ENCODE data around the gene TMEM130.

The TMEM130 gene, protein sequence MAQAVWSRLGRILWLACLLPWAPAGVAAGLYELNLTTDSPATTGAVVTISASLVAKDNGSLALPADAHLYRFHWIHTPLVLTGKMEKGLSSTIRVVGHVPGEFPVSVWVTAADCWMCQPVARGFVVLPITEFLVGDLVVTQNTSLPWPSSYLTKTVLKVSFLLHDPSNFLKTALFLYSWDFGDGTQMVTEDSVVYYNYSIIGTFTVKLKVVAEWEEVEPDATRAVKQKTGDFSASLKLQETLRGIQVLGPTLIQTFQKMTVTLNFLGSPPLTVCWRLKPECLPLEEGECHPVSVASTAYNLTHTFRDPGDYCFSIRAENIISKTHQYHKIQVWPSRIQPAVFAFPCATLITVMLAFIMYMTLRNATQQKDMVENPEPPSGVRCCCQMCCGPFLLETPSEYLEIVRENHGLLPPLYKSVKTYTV

GRCh38 chr7:98869597-98870120 lies at the start of gene TMEM130:
TMEM130 (minus strand) TSS chr7:98870014; CDS start chr7:98869861, 153 bp downstream.
- no peak for DNase-seq

- no peak for DNase-seq
These were observed 47.5 kb upstream of the TMEM130 start for GRCh38 chr7:98917331-98917730.

- DNase-seq, result no peak
These were observed 43.8 kb upstream of the TMEM130 start for GRCh38 chr7:98913612-98914011.

DNA sequence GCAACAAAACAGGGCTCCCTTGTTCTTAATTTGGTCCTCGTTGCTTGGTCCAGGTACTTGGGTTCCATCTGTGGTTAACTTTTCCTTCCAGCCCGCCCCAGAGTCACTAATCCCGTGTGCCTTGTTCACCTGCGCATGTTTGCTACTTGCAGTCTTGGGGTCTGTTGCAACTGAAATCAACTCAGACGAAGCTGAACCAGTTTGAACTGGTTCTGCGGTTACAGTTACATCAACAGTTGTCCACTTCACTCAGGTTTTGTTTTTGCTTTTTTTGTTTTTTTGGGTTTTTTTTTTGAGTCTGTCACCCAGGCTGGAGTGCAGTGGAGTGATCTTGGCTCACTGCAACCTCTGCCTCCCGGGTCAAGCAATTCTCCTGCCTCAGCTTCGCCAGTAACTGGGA lies 43.2 kb upstream of the TMEM130 start:
- DNase-seq, result no peak

DNA sequence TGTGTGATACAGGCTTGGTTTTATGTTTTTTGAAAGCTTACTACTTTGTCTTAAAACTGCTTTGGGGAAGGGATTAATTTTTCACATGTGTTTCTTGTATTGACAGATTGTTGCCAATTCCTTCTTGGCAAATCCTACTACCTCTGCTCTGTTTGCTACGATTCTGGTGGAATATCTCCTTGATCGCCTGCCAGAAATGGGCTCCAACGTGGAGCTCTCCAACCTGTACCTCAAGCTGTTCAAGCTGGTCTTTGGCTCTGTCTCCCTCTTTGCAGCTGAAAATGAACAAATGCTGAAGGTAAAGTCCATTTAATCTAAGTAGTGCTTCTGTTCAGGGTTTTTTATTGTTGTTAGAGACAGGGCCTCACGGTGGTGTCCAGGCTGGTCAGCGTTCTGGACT lies 42.1 kb upstream of the TMEM130 start:
- DNase-seq, result no peak

- DNase-seq, result no peak
These were observed 40.6 kb upstream of the TMEM130 start for GRCh38 chr7:98910427-98910826.

GRCh38 chr7:98909487-98909886 lies 39.7 kb upstream of the TMEM130 start:
- no peak for DNase-seq

- DNase-seq, result no peak
These were observed 38.8 kb upstream of the TMEM130 start for GRCh38 chr7:98908585-98908984.

DNA sequence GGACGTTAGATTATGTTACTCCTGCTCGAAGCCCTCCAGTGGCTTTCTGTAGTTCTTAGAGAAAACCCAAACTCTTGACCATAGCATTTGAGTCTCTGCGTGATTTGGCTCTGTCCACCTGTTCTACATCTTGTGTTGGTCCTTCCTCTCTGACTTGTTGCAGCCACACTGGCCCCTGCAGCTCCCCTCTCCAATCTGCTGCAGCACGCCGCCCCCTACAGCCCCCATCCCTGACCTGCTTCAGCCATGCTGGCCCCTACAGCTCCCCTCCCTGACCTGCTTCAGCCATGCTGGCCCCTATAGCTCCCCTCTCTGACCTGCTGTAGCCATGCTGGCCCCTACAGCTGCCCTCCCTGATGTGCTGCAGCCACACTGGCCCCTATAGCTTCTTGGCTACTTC lies 37.8 kb upstream of the TMEM130 start:
- no peak for DNase-seq

GRCh38 chr7:98903246-98903645 lies 33.4 kb upstream of the TMEM130 start:
- no peak for DNase-seq

DNA sequence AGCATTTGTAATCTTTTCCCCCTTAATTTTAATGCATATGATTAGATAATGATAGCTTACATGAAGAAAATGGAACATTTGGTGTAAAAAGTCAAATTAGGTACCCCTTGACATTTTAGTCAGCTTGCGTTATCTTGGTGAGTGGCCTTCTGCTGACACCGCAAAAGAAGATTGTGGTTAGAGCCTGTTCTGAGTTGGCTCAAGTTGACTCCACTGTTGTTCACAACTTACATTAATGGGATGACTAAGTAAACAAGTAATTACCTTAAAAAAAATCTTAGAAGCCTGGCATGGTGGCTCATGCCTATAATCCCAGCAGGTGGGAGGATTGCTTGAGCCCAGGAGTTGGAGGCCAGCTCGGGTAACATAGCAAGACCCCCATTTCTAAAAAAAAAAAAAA lies 32.7 kb upstream of the TMEM130 start:
- DNase-seq, result no peak

DNA sequence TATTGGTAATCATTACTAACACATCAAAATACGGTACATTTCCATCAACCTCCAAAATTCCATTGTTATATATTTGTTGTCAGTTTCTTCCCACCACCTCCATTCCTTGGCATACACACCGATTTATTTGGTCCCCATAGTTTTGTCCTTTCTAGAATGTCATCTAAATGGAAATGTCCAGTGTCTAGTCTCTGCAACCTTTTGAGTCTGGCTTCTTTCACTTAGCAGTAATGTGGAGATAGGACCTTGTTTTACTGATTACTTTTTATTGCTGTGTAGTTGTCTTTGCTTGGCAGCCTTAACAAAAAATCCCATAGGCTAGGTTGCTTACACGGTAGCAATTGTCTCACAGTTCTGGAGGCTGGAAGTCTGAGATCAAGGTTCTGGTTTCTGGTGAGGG lies 31.0 kb upstream of the TMEM130 start:
- DNase-seq, result no peak

DNA sequence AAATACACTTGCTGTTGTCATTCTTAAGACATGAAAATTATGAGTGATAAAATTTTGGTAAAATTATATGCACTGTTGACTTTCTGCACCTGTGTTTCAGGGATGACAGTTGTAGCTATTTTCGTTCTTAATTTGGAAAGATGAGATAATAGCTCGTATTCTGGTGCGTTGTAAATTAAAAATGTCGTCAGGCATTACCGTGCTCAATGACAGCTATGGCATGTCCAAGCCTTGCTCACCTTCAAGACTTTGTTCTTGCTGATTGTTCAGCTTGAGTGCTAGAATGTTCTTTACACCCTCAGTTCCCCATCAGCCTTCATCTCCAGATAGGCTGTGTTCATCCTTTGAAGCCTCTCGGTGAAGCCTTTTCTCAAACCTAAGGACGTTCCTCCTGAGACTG lies 30.0 kb upstream of the TMEM130 start:
- no peak for DNase-seq

GRCh38 chr7:98892609-98893008 lies 22.8 kb upstream of the TMEM130 start:
- no peak for DNase-seq

GRCh38 chr7:98887038-98887437 lies 17.2 kb upstream of the TMEM130 start:
- DNase-seq, result no peak

DNA sequence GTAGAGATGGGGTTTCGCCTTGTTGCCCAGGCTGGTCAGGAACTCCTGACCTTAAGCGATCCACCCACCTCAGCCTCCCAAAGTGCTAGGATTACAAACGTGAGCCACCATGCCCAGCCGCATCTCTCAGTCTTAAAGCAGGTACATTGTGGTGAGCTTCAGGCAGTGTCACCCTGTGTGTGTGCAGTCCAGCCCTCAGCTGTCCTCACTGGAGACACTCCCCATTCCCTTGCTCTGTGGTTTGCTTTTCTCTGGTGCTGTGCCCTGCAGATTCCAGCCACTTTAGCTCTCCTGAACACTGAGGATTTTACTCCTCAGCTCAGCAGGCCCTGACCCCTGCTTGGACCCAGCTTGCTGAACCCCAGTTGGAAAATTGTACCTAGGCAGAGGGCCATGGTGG lies 14.6 kb upstream of the TMEM130 start:
- DNase-seq, result no peak

- DNase-seq, result no peak
These were observed 11.9 kb upstream of the TMEM130 start for GRCh38 chr7:98881561-98882315.

GRCh38 chr7:98880485-98880884 lies 10.7 kb upstream of the TMEM130 start:
- no peak for DNase-seq

DNA sequence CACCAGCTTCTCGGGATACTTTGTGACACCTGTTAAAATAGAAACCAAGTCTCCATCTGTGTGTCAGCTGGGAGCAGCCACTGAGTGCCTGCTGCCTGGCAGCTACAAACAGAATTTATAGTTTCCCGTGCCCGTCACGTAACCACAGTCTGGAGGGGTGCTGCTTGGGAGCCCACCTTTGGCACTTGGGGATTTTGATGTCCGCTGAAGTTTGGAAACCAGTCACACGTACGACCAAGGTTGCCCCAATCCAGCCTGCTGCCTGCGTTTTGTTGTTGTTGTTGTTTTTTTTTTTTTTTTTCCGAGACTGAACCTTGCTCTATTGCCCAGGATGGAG lies 10.1 kb upstream of the TMEM130 start:
- no peak for DNase-seq

DNA sequence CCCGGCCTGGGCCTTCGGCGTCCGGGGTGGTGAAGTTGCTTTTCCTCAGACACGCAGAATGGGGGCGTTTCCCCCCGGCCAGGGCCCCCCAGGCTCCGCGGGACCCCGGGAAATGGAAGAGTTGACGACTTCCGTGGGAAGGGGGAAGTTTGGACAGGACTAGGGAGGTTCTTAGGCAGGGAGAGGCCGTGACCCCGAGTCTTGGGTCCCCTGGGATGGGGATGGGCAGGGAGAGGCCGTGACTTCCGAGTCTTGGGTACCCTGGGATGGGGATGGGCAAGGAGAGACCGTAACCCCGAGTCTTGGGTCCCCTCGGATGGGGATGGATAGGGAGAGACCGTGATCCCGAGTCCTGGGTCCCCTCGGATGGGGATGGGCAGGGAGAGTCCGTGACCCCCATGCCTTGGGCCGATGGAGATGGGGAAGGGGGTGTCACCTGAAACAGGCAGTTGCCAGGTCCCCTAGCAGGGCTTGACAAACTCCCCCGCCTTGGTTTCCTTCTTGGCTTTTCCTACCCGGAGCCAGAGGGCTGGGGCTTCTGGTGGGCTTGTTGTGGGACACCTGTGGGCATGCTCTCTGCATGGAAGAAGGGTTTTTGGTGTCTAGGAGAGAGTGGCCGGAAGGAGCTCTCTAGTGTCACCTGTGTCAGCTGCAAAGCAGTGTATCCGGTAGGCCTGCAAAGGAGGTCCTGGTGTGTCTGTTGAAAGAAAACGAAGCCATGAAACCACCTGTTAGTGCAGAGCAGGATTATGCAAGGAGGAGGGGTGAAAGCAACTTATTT lies 9.6 kb upstream of the TMEM130 start:
- DNase-seq, result peak; percentile 73 to 84

DNA sequence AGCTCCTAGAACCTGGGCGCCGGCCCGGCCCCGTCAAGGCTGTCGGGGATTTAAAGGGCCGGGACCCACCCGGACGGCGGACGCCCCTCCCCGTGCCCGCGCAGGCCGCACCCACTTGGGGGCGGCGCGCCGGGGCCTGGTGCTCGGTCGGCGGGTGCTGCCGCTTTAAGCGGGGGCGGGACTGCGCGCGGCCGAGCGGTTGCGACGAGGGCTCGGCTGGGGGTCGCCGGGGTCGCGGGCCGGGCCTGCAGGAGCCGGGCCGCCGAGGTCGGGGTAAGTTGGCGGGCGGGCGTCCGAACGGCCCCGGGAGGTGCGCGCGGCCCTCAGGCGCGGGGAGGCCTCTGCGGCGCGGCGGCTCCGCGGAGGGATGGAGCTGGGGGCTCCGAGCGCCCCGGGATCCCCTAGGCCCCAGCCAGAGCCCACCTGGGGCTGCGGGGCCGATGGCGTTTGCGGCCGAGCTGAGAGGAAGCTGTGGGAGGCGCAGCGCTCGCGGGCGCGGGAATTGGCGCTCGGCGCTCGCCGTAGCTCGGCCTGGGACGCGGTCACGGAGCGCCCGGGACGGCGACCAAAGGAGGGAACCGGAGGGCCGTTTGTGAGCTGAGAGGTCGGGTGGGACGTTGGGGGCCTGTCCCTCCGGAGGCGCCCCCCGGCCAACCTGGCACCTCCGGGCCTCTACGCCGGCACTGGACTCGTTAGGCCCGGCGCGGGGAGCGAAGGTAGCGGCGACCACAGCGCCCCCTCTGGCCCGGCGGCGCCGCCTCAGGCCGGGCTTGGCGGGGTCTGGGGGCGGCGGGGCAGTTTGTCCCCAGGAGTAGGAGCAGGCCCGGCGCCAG lies 8.8 kb upstream of the TMEM130 start, which contains the start of gene TRRAP:
TRRAP (plus strand) TSS at position 168 of the 833 bp plus-strand sequence. CDS start 2,619 bp downstream, outside the sequence.
- DNase-seq, result peak; percentile 73 to 78

DNA sequence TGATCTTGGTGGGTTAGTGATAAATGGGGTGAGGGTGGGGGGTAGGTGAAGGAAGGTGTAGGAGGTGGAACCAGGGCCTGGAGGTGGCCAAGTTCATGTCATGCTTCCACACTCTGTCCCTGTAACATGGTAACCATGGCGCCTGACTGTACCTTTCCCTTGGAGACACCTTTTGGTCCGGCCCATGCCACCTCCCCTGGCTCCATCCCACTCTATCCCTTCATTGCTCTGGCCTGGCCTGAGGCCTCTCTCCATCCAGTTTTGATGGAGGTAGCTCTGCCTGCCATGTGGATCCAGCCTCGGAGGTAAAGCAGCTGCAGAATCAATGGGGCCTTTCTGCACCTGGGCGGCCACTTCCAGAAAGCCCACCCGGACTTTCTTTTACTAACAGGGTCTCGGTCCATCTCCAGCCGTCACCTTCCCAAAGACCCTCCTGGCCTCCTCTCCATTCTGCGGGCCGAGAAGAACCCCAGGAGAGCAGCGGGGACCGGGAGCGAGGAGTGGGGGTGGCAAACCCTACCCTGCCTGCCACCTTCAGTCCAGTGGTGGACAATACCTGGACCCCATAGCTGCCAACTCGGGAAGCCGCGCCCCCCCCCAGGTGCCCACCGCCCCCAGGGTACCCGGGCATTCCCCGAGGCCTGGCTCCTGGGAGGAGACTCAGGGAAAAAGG lies 8.0 kb upstream of the TMEM130 start:
- no peak for DNase-seq
